Large intestine (tissue), 3 donors: ENCODE measurements around the gene EXOC2. TPM values are rescaled to one million over a fixed set of nuclear protein-coding genes. Genes with fewer than 3 reads are reported as not detected.
A peak's percentile ranks its signal among the peaks of the same experiment; 100 is the strongest.

Experiments used
- DNase-seq, 2 donors: peaks; one replicate each; pipeline versions ENCODE4 v3.0.0 to v3.0.0-alpha.2; 2013
- H3K27ac ChIP-seq: one replicate; pipeline ENCODE4 v1.5.1; 2013; ENCODE audit warnings: low read length
- H3K27me3 ChIP-seq: 2 replicates; pipeline ENCODE4 v1.6.1; 2013; ENCODE audit warnings: low read length; ENCODE audit not compliant: control insufficient read depth, insufficient read depth
- H3K36me3 ChIP-seq: 2 replicates; pipeline ENCODE4 v1.6.1; 2013; ENCODE audit warnings: low read length; ENCODE audit not compliant: control insufficient read depth, insufficient read depth
- H3K4me1 ChIP-seq: one replicate; pipeline ENCODE4 v1.6.1; 2013; ENCODE audit warnings: low read length; ENCODE audit not compliant: control insufficient read depth, insufficient read depth
- H3K4me3 ChIP-seq: one replicate; pipeline ENCODE4 v1.5.1; 2013; ENCODE audit warnings: low read length
- H3K9me3 ChIP-seq: one replicate; pipeline ENCODE4 v1.6.1; 2013; ENCODE audit warnings: mild to moderate bottlenecking, low read depth, low read length, moderate library complexity; ENCODE audit not compliant: control insufficient read depth
- WGBS: methylation state at CpG from one replicate; pipeline ENCODE4 v1.1.5; 2013; ENCODE audit warnings: low lambda C conversion rate; ENCODE audit not compliant: insufficient coverage; 5-methylcytosine and 5-hydroxymethylcytosine counted together
- polyA plus RNA-seq: library from polyadenylated mRNA; unstranded; fragments of 120-200 nt; gene quantifications from one replicate; pipeline ENCODE4 v1.2.1, GENCODE V29; 2013

EXOC2 gene
- polyA plus RNA-seq, 1 donor, result 16.2 TPM

- H3K27me3 ChIP-seq, result peaks cover 11% of the 10 kb centered on the region
- H3K4me1 ChIP-seq, result no peaks in the 10 kb centered on the region
- H3K27ac ChIP-seq, result no peak overlapping the region
- H3K36me3 ChIP-seq, result no peaks in the 10 kb centered on the region
- no peaks in the 10 kb centered on the region for H3K9me3 ChIP-seq
- DNase-seq, result no peak
- WGBS, result 60% methylated on average over 1 of the region's 14 CpGs
- H3K4me3 ChIP-seq, result no peak overlapping the region
Observed at GRCh38 chr6:475314-475713, 217.6 kb downstream of the EXOC2 start.

- H3K27ac ChIP-seq, result no peak overlapping the region
- no peak overlapping the region for H3K4me3 ChIP-seq
- H3K4me1 ChIP-seq, result no peaks in the 10 kb centered on the region
- no peaks in the 10 kb centered on the region for H3K9me3 ChIP-seq
- peak; percentile 20 to 26 for DNase-seq
- peaks cover 11% of the 10 kb centered on the region for H3K27me3 ChIP-seq
- H3K36me3 ChIP-seq, result no peaks in the 10 kb centered on the region
- 63% methylated on average over 2 of the region's 19 CpGs for WGBS
Observed at GRCh38 chr6:474453-475185, 218.3 kb downstream of the EXOC2 start.

GRCh38 chr6:473768-474452, 219.0 kb downstream of the EXOC2 start:
- no CpG with 5 or more reads among the region's 27 CpGs for WGBS
- Histone ChIP-seq H3K36me3 (no peaks in the 10 kb centered on the region), H3K9me3 (no peaks in the 10 kb centered on the region), H3K4me3 (no peak overlapping the region), H3K27ac (no peak overlapping the region), H3K4me1 (no peaks in the 10 kb centered on the region), H3K27me3 (peaks cover 11% of the 10 kb centered on the region)
- no peak for DNase-seq

- Histone ChIP-seq H3K9me3 (no peaks in the 10 kb centered on the region), H3K4me1 (no peaks in the 10 kb centered on the region), H3K27ac (no peak overlapping the region), H3K36me3 (no peaks in the 10 kb centered on the region), H3K4me3 (no peak overlapping the region), H3K27me3 (peaks cover 11% of the 10 kb centered on the region)
- DNase-seq, result no peak
- no CpG with 5 or more reads among the region's 3 CpGs for WGBS
Observed at GRCh38 chr6:473356-473755, 219.6 kb downstream of the EXOC2 start.

GRCh38 chr6:470901-471448, 222.0 kb downstream of the EXOC2 start:
- WGBS, result no CpG with 5 or more reads among the region's 16 CpGs
- Histone ChIP-seq H3K4me1 (no peaks in the 10 kb centered on the region), H3K9me3 (no peaks in the 10 kb centered on the region), H3K36me3 (no peaks in the 10 kb centered on the region), H3K4me3 (no peak overlapping the region), H3K27ac (no peak overlapping the region), H3K27me3 (peaks cover 11% of the 10 kb centered on the region)
- DNase-seq, result no peak

- Histone ChIP-seq H3K4me3 (no peak overlapping the region), H3K27ac (no peak overlapping the region), H3K36me3 (no peaks in the 10 kb centered on the region), H3K4me1 (no peaks in the 10 kb centered on the region), H3K9me3 (no peaks in the 10 kb centered on the region), H3K27me3 (peaks cover 9% of the 10 kb centered on the region)
- DNase-seq, result no peak
- WGBS, result 100% methylated on average over 1 of the region's 25 CpGs
Observed at GRCh38 chr6:470051-470900, 222.7 kb downstream of the EXOC2 start.

GRCh38 chr6:467671-468082, 225.3 kb downstream of the EXOC2 start:
- WGBS, result no CpG with 5 or more reads among the region's 15 CpGs
- Histone ChIP-seq H3K4me1 (no peaks in the 10 kb centered on the region), H3K27ac (no peak overlapping the region), H3K36me3 (no peaks in the 10 kb centered on the region), H3K9me3 (no peaks in the 10 kb centered on the region), H3K27me3 (peaks cover 4% of the 10 kb centered on the region), H3K4me3 (no peak overlapping the region)
- no peak for DNase-seq

- Histone ChIP-seq H3K9me3 (no peaks in the 10 kb centered on the region), H3K36me3 (no peaks in the 10 kb centered on the region), H3K4me3 (no peak overlapping the region), H3K27ac (no peak overlapping the region), H3K4me1 (no peaks in the 10 kb centered on the region), H3K27me3 (peaks cover 4% of the 10 kb centered on the region)
- no CpG with 5 or more reads among the region's 11 CpGs for WGBS
- DNase-seq, result no peak
Observed at GRCh38 chr6:467111-467510, 225.8 kb downstream of the EXOC2 start.

- H3K36me3 ChIP-seq, result no peaks in the 10 kb centered on the region
- H3K27ac ChIP-seq, result no peak overlapping the region
- peaks cover 4% of the 10 kb centered on the region for H3K27me3 ChIP-seq
- no peaks in the 10 kb centered on the region for H3K4me1 ChIP-seq
- no CpG with 5 or more reads among the region's 18 CpGs for WGBS
- H3K9me3 ChIP-seq, result no peaks in the 10 kb centered on the region
- no peak for DNase-seq
- no peak overlapping the region for H3K4me3 ChIP-seq
Observed at GRCh38 chr6:466564-466963, 226.4 kb downstream of the EXOC2 start.
